Measurements from ENCODE around the gene CD4.

GRCh38 chr12:6770600-6770999 is 18.7 kb upstream of the CD4 start:
- TF ChIP-seq CTCF (tag by site-specific recombination; IDR thresholded peaks at IDR 0.05), result no peak
- no peak for TF ChIP-seq REST (tag by site-specific recombination; IDR thresholded peaks at IDR 0.05)
- no peak for TF ChIP-seq MYNN (tag by site-specific recombination; IDR thresholded peaks at IDR 0.05; ENCODE audit: borderline replicate concordance)
- no peak for TF ChIP-seq ZNF626 (tag by site-specific recombination; IDR thresholded peaks at IDR 0.05)
- no peak for TF ChIP-seq ZNF701 (tag by site-specific recombination; IDR thresholded peaks at IDR 0.05)
- no peak for TF ChIP-seq KLF1 (tag by site-specific recombination; IDR thresholded peaks at IDR 0.05)
- no peak for TF ChIP-seq KLF10 (tag by site-specific recombination; IDR thresholded peaks at IDR 0.05)
